ENCODE measurements around the gene MOB3A. TPM values are rescaled to one million over a fixed set of nuclear protein-coding genes. Genes with fewer than 3 reads are reported as not detected.
A peak's percentile ranks its signal among the peaks of the same experiment; 100 is the strongest.

MOB3A gene
- total and polyA plus RNA-seq, 9 of the 15 experiments (the other 6 are each of a cell fraction or from before 2014, with no cell fraction given): 1.1 to 24.1 (median 6.0) TPM

GRCh38 chr19:2042485-2043250 lies 53.5 kb downstream of the MOB3A start (continued):
- TF ChIP-seq HMGXB4 (CRISPR knock-in tag; IDR thresholded peaks at IDR 0.05) (no peak), SMARCA4 (IDR thresholded peaks at IDR 0.05) (no peak), STAG1 (CRISPR knock-in tag; IDR thresholded peaks at IDR 0.05; ENCODE audit: borderline replicate concordance) (no peak), L3MBTL2 (IDR thresholded peaks at IDR 0.05) (no peak; the same call in 1 of the 2 replicates), NFATC3 (IDR thresholded peaks at IDR 0.05) (no peak), ZNF133 (CRISPR knock-in tag; IDR thresholded peaks at IDR 0.05) (no peak), ZNF717 (CRISPR knock-in tag; IDR thresholded peaks at IDR 0.05) (no peak), STAT5A (IDR thresholded peaks at IDR 0.05; ENCODE audit: borderline replicate concordance, low read length) (no peak), MBD2 (IDR thresholded peaks at IDR 0.05; ENCODE audit: borderline replicate concordance, low read depth) (no peak), ZNF124 (CRISPR knock-in tag; IDR thresholded peaks at IDR 0.05) (no peak), NCOR1 (IDR thresholded peaks at IDR 0.05) (no peak), THAP7 (CRISPR knock-in tag; IDR thresholded peaks at IDR 0.05) (no peak), NBN (IDR thresholded peaks at IDR 0.05; ENCODE audit: low read depth) (no peak), ZBTB2 (IDR thresholded peaks at IDR 0.05) (no peak; the same call in 1 of the 2 replicates), PATZ1 (CRISPR knock-in tag; IDR thresholded peaks at IDR 0.05; ENCODE audit: borderline replicate concordance) (peak; percentile 37; the same call in 1 of the 2 replicates), ATF2 (CRISPR knock-in tag; IDR thresholded peaks at IDR 0.05) (no peak), ZNF431 (CRISPR knock-in tag; IDR thresholded peaks at IDR 0.05) (no peak), RHOXF2B (CRISPR knock-in tag; conservative IDR thresholded peaks at IDR 0.05) (no peak)

Data from K562 (cell line).